HG03025 (cell line): Measurements from ENCODE around the gene IPO8.
A peak's percentile ranks its signal among the peaks of the same experiment; 100 is the strongest.

Source experiments
- ATAC-seq: cut with Tn5 transposase; IDR thresholded peaks from one replicate; pipeline ENCODE4 v1.9.1; 2021; ENCODE audit warnings: mild to moderate bottlenecking, moderate library complexity; ENCODE audit not compliant: unreplicated experiment, low FRiP score

The IPO8 gene

GRCh38 chr12:30695199-30696102 is at the start of gene IPO8:
Gene IPO8, minus strand, starts transcription at chr12:30695869. Its CDS starts 222 bp downstream, at chr12:30695647.
- peak; percentile 68 for ATAC-seq

GRCh38 chr12:30744321-30744720 is 48.7 kb upstream of the IPO8 start:
- no peak for ATAC-seq

- ATAC-seq, result no peak
Measured at GRCh38 chr12:30740274-30740673, 44.6 kb upstream of the IPO8 start.

GRCh38 chr12:30739020-30739419 is 43.4 kb upstream of the IPO8 start:
- ATAC-seq, result no peak

GRCh38 chr12:30732954-30733637 is 37.4 kb upstream of the IPO8 start:
- no peak for ATAC-seq

GRCh38 chr12:30730011-30730410 is 34.3 kb upstream of the IPO8 start:
- ATAC-seq, result no peak

- no peak for ATAC-seq
Measured at GRCh38 chr12:30729547-30729946, 33.9 kb upstream of the IPO8 start.

GRCh38 chr12:30726647-30727046 is 31.0 kb upstream of the IPO8 start:
- no peak for ATAC-seq

GRCh38 chr12:30725739-30726138 is 30.1 kb upstream of the IPO8 start:
- no peak for ATAC-seq

GRCh38 chr12:30719060-30719459 is 23.4 kb upstream of the IPO8 start:
- ATAC-seq, result no peak

GRCh38 chr12:30707613-30708342 is 12.1 kb upstream of the IPO8 start:
- no peak for ATAC-seq

- no peak for ATAC-seq
Measured at GRCh38 chr12:30706476-30706875, 10.8 kb upstream of the IPO8 start.

GRCh38 chr12:30701056-30701455 is 5.4 kb upstream of the IPO8 start:
- no peak for ATAC-seq

- no peak for ATAC-seq
Measured at GRCh38 chr12:30700216-30700900, 4.7 kb upstream of the IPO8 start.

GRCh38 chr12:30698346-30698745 is 2.7 kb upstream of the IPO8 start:
- ATAC-seq, result no peak

GRCh38 chr12:30696943-30697342 is 1.3 kb upstream of the IPO8 start:
- no peak for ATAC-seq

- ATAC-seq, result no peak
Measured at GRCh38 chr12:30696486-30696885, 817 bp upstream of the IPO8 start.

GRCh38 chr12:30696103-30696408 is 387 bp upstream of the IPO8 start:
- peak; percentile 38 for ATAC-seq

- no peak for ATAC-seq
Measured at GRCh38 chr12:30694412-30695198, 1.1 kb downstream of the IPO8 start.

- no peak for ATAC-seq
Measured at GRCh38 chr12:30692470-30692869, 3.2 kb downstream of the IPO8 start.
